ENCODE measurements around the gene PALM2AKAP2.

The PALM2AKAP2 gene

GRCh38 chr9:109779711-109780452 is at the start of gene PALM2AKAP2:
TSS of gene PALM2AKAP2 (plus strand) at chr9:109780198. CDS start at chr9:109780489, 291 bp downstream.
- TF ChIP-seq GATA3 (IDR thresholded peaks at IDR 0.05; ENCODE audit: low read depth, low read length) (no peak), GATA2 (IDR thresholded peaks at IDR 0.05; ENCODE audit: low read depth, low read length) (no peak)

- TF ChIP-seq GATA3 (IDR thresholded peaks at IDR 0.05; ENCODE audit: low read depth, low read length), result no peak
- TF ChIP-seq GATA2 (IDR thresholded peaks at IDR 0.05; ENCODE audit: low read depth, low read length), result no peak
Measured at GRCh38 chr9:109730228-109730627, 49.8 kb upstream of the PALM2AKAP2 start.

GRCh38 chr9:109733690-109734089 is 46.3 kb upstream of the PALM2AKAP2 start:
- TF ChIP-seq GATA2 (IDR thresholded peaks at IDR 0.05; ENCODE audit: low read depth, low read length) (no peak), GATA3 (IDR thresholded peaks at IDR 0.05; ENCODE audit: low read depth, low read length) (no peak)

- no peak for TF ChIP-seq GATA3 (IDR thresholded peaks at IDR 0.05; ENCODE audit: low read depth, low read length)
- TF ChIP-seq GATA2 (IDR thresholded peaks at IDR 0.05; ENCODE audit: low read depth, low read length), result no peak
Measured at GRCh38 chr9:109734814-109735213, 45.2 kb upstream of the PALM2AKAP2 start.

GRCh38 chr9:109735801-109736200 is 44.2 kb upstream of the PALM2AKAP2 start:
- no peak for TF ChIP-seq GATA2 (IDR thresholded peaks at IDR 0.05; ENCODE audit: low read depth, low read length)
- no peak for TF ChIP-seq GATA3 (IDR thresholded peaks at IDR 0.05; ENCODE audit: low read depth, low read length)

GRCh38 chr9:109737295-109737694 is 42.7 kb upstream of the PALM2AKAP2 start:
- TF ChIP-seq GATA2 (IDR thresholded peaks at IDR 0.05; ENCODE audit: low read depth, low read length) (no peak), GATA3 (IDR thresholded peaks at IDR 0.05; ENCODE audit: low read depth, low read length) (no peak)

- no peak for TF ChIP-seq GATA3 (IDR thresholded peaks at IDR 0.05; ENCODE audit: low read depth, low read length)
- TF ChIP-seq GATA2 (IDR thresholded peaks at IDR 0.05; ENCODE audit: low read depth, low read length), result no peak
Measured at GRCh38 chr9:109739760-109740159, 40.2 kb upstream of the PALM2AKAP2 start.

GRCh38 chr9:109742776-109743348 is 37.1 kb upstream of the PALM2AKAP2 start:
- TF ChIP-seq GATA2 (IDR thresholded peaks at IDR 0.05; ENCODE audit: low read depth, low read length) (no peak), GATA3 (IDR thresholded peaks at IDR 0.05; ENCODE audit: low read depth, low read length) (no peak)

GRCh38 chr9:109743696-109744095 is 36.3 kb upstream of the PALM2AKAP2 start:
- TF ChIP-seq GATA3 (IDR thresholded peaks at IDR 0.05; ENCODE audit: low read depth, low read length), result no peak
- no peak for TF ChIP-seq GATA2 (IDR thresholded peaks at IDR 0.05; ENCODE audit: low read depth, low read length)

GRCh38 chr9:109745335-109746283 is 34.4 kb upstream of the PALM2AKAP2 start:
- TF ChIP-seq GATA3 (IDR thresholded peaks at IDR 0.05; ENCODE audit: low read depth, low read length) (no peak), GATA2 (IDR thresholded peaks at IDR 0.05; ENCODE audit: low read depth, low read length) (no peak)

GRCh38 chr9:109751253-109751652 is 28.7 kb upstream of the PALM2AKAP2 start:
- TF ChIP-seq GATA3 (IDR thresholded peaks at IDR 0.05; ENCODE audit: low read depth, low read length), result no peak
- TF ChIP-seq GATA2 (IDR thresholded peaks at IDR 0.05; ENCODE audit: low read depth, low read length), result no peak

- TF ChIP-seq GATA3 (IDR thresholded peaks at IDR 0.05; ENCODE audit: low read depth, low read length), result no peak
- no peak for TF ChIP-seq GATA2 (IDR thresholded peaks at IDR 0.05; ENCODE audit: low read depth, low read length)
Measured at GRCh38 chr9:109753308-109753707, 26.7 kb upstream of the PALM2AKAP2 start.

- TF ChIP-seq GATA2 (IDR thresholded peaks at IDR 0.05; ENCODE audit: low read depth, low read length) (no peak), GATA3 (IDR thresholded peaks at IDR 0.05; ENCODE audit: low read depth, low read length) (no peak)
Measured at GRCh38 chr9:109755040-109755439, 25.0 kb upstream of the PALM2AKAP2 start.

GRCh38 chr9:109759589-109759988 is 20.4 kb upstream of the PALM2AKAP2 start:
- no peak for TF ChIP-seq GATA3 (IDR thresholded peaks at IDR 0.05; ENCODE audit: low read depth, low read length)
- TF ChIP-seq GATA2 (IDR thresholded peaks at IDR 0.05; ENCODE audit: low read depth, low read length), result no peak

All from SH-SY5Y (cell line).